Measurements from ENCODE around the gene S1PR4.

Gene S1PR4

DNA sequence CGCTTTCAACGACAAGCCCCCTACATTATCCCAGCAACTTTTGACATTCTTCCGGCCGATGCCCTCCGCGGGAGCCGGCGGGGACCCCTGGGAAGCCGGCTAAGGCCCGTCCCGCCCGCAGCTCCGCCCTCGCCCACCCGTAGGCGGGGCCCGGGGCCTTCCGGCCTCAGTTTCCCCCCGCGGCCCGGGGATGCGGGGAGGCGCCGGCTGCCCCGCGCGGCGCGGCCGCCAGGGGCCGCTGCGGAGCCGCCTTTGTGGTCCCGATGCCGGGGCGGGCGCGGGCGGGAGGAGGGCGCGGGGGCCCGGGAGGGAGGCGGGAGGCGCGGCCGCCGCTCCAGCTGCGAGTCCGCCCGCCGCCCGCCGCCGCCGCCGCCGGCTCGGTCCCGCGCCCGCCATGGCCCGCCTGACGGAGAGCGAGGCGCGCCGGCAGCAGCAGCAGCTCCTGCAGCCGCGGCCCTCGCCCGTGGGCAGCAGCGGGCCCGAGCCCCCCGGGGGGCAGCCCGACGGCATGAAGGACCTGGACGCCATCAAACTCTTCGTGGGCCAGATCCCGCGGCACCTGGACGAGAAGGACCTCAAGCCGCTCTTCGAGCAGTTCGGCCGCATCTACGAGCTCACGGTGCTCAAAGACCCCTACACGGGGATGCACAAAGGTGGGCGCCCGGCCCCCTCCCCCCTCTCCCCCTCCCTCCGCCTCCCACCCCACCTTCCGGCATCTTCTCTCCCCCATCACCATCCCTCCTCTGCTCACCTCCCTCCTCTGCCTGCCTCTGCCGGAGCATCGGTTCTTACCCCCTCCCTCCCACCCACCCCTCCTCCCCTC, 46.0 kb downstream of the S1PR4 start, which contains the start of gene CELF5:
CELF5 (plus strand) TSS at position 316 of the 823 bp plus-strand sequence; CDS start at position 395, 79 bp downstream.
- DNase-seq, result peak; percentile 72

- DNase-seq, result no peak
Observed at GRCh38 chr19:3225169-3225485, 46.6 kb downstream of the S1PR4 start.

- DNase-seq, result no peak
Observed at GRCh38 chr19:3225677-3226093, 47.1 kb downstream of the S1PR4 start.

GRCh38 chr19:3227054-3227626, 48.6 kb downstream of the S1PR4 start:
- DNase-seq, result no peak

DNA sequence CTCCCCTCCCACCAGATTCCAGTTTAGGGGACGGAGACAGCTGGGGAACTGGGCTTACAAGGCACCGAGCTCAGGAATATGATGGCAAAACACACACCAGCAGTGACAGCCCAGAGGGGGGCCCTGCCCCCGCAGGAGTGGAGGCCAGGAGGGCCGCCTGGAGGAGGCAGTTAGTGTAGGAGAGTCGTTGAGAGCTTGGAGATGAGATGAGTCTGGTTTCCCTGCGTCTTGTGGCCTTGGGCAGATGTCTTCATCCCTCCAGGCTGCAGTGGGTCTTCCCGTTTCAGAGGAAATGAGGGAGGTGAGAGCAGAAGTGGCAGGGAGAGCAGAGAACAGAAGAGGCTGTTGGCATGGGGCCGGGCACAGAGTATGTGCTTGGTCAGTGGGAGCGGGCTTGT, 50.8 kb downstream of the S1PR4 start:
- no peak for DNase-seq
